GM23338 (cell line): ENCODE measurements around the gene SENP5. TPM values are rescaled to one million over a fixed set of nuclear protein-coding genes. Genes with fewer than 3 reads are reported as not detected.

Experiments
- ATAC-seq: fragments of 200-7000 bp; cut with Tn5 transposase; 3 replicates; pipeline ENCODE4 v1.9.1; 2020
- DNase-seq: peaks from one replicate; pipeline ENCODE4 v3.0.0-alpha.2; 2015; ENCODE audit warnings: low spot score
- H2AFZ ChIP-seq: fragments of 200-600 bp; sonication (generic); 2 replicates; pipeline ENCODE4 v1.8.0; 2016; ENCODE audit warnings: antibody characterized with exemption, mild to moderate bottlenecking, moderate library complexity
- H3F3A ChIP-seq: fragments of 200-600 bp; sonication (generic); replicated peaks from 2 replicates; pipeline ENCODE4 v1.8.0; 2017; ENCODE audit warnings: antibody characterized with exemption, mixed run types, low read depth
- H3K27ac ChIP-seq: fragments of 200-600 bp; sonication (generic); 2 replicates; pipeline ENCODE4 v1.6.1; 2016; ENCODE audit warnings: low read depth
- H3K27me3 ChIP-seq: fragments of 200-600 bp; sonication (generic); 2 replicates; pipeline ENCODE4 v1.8.0; 2016; ENCODE audit warnings: mild to moderate bottlenecking, mixed run types, moderate library complexity; ENCODE audit not compliant: insufficient read depth
- H3K36me3 ChIP-seq: fragments of 200-600 bp; sonication (generic); 2 replicates; pipeline ENCODE4 v1.8.0; 2016; ENCODE audit warnings: mild to moderate bottlenecking; ENCODE audit not compliant: insufficient read depth
- H3K4me1 ChIP-seq: fragments of 200-600 bp; sonication (generic); 2 replicates; pipeline ENCODE4 v1.8.0; 2016; ENCODE audit warnings: mild to moderate bottlenecking, moderate library complexity; ENCODE audit not compliant: insufficient read depth
- H3K4me2 ChIP-seq: fragments of 200-600 bp; sonication (generic); 2 replicates; pipeline ENCODE4 v1.7.1; 2017; ENCODE audit warnings: mixed run types
- H3K4me3 ChIP-seq: fragments of 200-600 bp; sonication (generic); 2 replicates; pipeline ENCODE4 v1.6.1; 2016; ENCODE audit warnings: mixed run types
- H3K79me2 ChIP-seq: fragments of 200-600 bp; sonication (generic); replicated peaks from 2 replicates; pipeline ENCODE4 v1.8.0; 2017; ENCODE audit warnings: mild to moderate bottlenecking; ENCODE audit not compliant: insufficient read depth
- H3K9me2 ChIP-seq: fragments of 200-600 bp; sonication (generic); 2 replicates; pipeline ENCODE4 v1.8.0; 2017; ENCODE audit not compliant: insufficient read depth
- H4K20me1 ChIP-seq: fragments of 200-600 bp; sonication (generic); replicated peaks from 2 replicates; pipeline ENCODE4 v1.8.0; 2017; ENCODE audit warnings: mild to moderate bottlenecking; ENCODE audit not compliant: insufficient read depth
- H3K27ac Mint-ChIP-seq: 2 replicates; pipeline ENCODE4 v1.8.0; 2020; ENCODE audit warnings: inconsistent platforms, mild to moderate bottlenecking, moderate library complexity, mixed read lengths
- H3K27me3 Mint-ChIP-seq: 3 replicates; pipeline ENCODE4 v1.8.0; 2022; ENCODE audit warnings: low read depth, mild to moderate bottlenecking, moderate library complexity, mixed read lengths, inconsistent platforms; ENCODE audit not compliant: insufficient read depth, poor library complexity
- H3K36me3 Mint-ChIP-seq: 3 replicates; pipeline ENCODE4 v1.8.0; 2021; ENCODE audit warnings: low read depth, mild to moderate bottlenecking, inconsistent platforms, moderate library complexity, mixed read lengths
- H3K4me1 Mint-ChIP-seq: 3 replicates; pipeline ENCODE4 v1.8.0; 2020; ENCODE audit warnings: mild to moderate bottlenecking, inconsistent platforms, mixed read lengths
- H3K4me3 Mint-ChIP-seq: 3 replicates; pipeline ENCODE4 v1.8.0; 2021; ENCODE audit warnings: moderate library complexity, mild to moderate bottlenecking, inconsistent platforms, mixed read lengths
- H3K9me3 Mint-ChIP-seq: 3 replicates; pipeline ENCODE4 v1.8.0; 2020; ENCODE audit warnings: moderate library complexity, mild to moderate bottlenecking, inconsistent platforms, mixed read lengths
- EZH2 ChIP-seq: fragments of 200-600 bp; sonication (generic); IDR thresholded peaks from one replicate; pipeline ENCODE4 v1.8.0; 2017; ENCODE audit warnings: antibody characterized with exemption, mild to moderate bottlenecking, low read depth; ENCODE audit not compliant: unreplicated experiment
- EZH2phosphoT487 ChIP-seq: fragments of 200-600 bp; sonication (generic); IDR thresholded peaks from one replicate; pipeline ENCODE4 v1.8.1; 2018; ENCODE audit warnings: antibody characterized with exemption; ENCODE audit not compliant: unreplicated experiment
- NANOG ChIP-seq: IDR thresholded peaks from 2 replicates; pipeline ENCODE4 v1.6.1; 2016; ENCODE audit warnings: antibody characterized with exemption, borderline replicate concordance
- POLR2AphosphoS5 ChIP-seq: IDR thresholded peaks from 2 replicates; pipeline ENCODE4 v1.6.1; 2016; ENCODE audit warnings: antibody characterized with exemption, low read depth
- STAT1 ChIP-seq: IDR thresholded peaks from one replicate; pipeline ENCODE4 v1.6.1; 2016; ENCODE audit warnings: antibody characterized with exemption; ENCODE audit not compliant: unreplicated experiment
- ZNF114 ChIP-seq: fragments of 250-450 bp; sonication (Bioruptor Pico); IDR thresholded peaks from 2 replicates; pipeline ENCODE4 v1.5.0; 2020; ENCODE audit warnings: mild to moderate bottlenecking, moderate library complexity
- ZNF331 ChIP-seq: fragments of 250-450 bp; sonication (Bioruptor Pico); IDR thresholded peaks from 2 replicates; pipeline ENCODE4 v1.5.0; 2020; ENCODE audit warnings: low read depth, mild to moderate bottlenecking, moderate library complexity
- polyA plus RNA-seq: library from polyadenylated mRNA; unstranded; fragments of >200 nt; fragmentation: Nextera tagmentation; extraction: Ambion mirVana; gene quantifications from 2 replicates; pipeline ENCODE4 v1.2.1, GENCODE V29; 2016
- total RNA-seq: library from RNA; depleted of rRNA; stranded (reverse); fragments of >200 nt; shearing (Covaris generic); gene quantifications from 2 replicates; pipeline ENCODE4 v1.2.3, GENCODE V29; 2014
- TF ChIP-seq, protein P1 (sequence below), 2 experiments: fragments of 200-600 bp in 1 of 2; sonication (generic) in 1 of 2; conservative IDR thresholded peaks; 2 replicates each; pipeline versions ENCODE4 v1.5.1 to v1.6.1; 2016 to 2017; ENCODE audit warnings: antibody characterized with exemption in 2 of 2, low read depth in 2 of 2, mild to moderate bottlenecking in 2 of 2, moderate library complexity in 1 of 2

Gene SENP5
- total and polyA plus RNA-seq, 2 experiments from 2014 or later = 12.2 to 34.3 TPM

- Histone ChIP-seq H4K20me1 (no peaks in the 10 kb centered on the region), H2AFZ (peak overlapping the region; percentile 95), H3K36me3 (no peaks in the 10 kb centered on the region), H3F3A (0 out of 2 replicates have a peak, but pooled peaks cover 6% of the 10 kb centered on the region), H3K4me1 (no peaks in the 10 kb centered on the region; the same call in 1 of the 2 replicates), H3K4me2 (peak overlapping the region; percentile 81), H3K27ac (no peak overlapping the region), H3K79me2 (no peaks in the 10 kb centered on the region), H3K4me3 (peak overlapping the region; percentile 54), H3K9me2 (no peaks in the 10 kb centered on the region), H3K27me3 (peaks cover 80% of the 10 kb centered on the region)
- Mint-ChIP-seq H3K4me3 (peak overlapping the region; percentile 71), H3K36me3 (peaks cover 8% of the 10 kb centered on the region), H3K27ac (no peak overlapping the region), H3K9me3 (peaks cover 15% of the 10 kb centered on the region; the same call in 2 of the 3 replicates), H3K4me1 (peaks cover 8% of the 10 kb centered on the region; the same call in 2 of the 3 replicates), H3K27me3 (peaks cover 56% of the 10 kb centered on the region)
- peak; percentile 38 for ATAC-seq
- no peak for TF ChIP-seq ZNF331 (CRISPR knock-in tag)
- 0 out of 2 replicates have a peak, but pooled peaks have one; percentile 30 for TF ChIP-seq POLR2AphosphoS5
- TF ChIP-seq NANOG = no peak
- TF ChIP-seq STAT1 = no peak
- DNase-seq = peak; percentile 70
Measured at GRCh38 chr3:196966526-196967401, 99.0 kb downstream of the SENP5 start.

DNA sequence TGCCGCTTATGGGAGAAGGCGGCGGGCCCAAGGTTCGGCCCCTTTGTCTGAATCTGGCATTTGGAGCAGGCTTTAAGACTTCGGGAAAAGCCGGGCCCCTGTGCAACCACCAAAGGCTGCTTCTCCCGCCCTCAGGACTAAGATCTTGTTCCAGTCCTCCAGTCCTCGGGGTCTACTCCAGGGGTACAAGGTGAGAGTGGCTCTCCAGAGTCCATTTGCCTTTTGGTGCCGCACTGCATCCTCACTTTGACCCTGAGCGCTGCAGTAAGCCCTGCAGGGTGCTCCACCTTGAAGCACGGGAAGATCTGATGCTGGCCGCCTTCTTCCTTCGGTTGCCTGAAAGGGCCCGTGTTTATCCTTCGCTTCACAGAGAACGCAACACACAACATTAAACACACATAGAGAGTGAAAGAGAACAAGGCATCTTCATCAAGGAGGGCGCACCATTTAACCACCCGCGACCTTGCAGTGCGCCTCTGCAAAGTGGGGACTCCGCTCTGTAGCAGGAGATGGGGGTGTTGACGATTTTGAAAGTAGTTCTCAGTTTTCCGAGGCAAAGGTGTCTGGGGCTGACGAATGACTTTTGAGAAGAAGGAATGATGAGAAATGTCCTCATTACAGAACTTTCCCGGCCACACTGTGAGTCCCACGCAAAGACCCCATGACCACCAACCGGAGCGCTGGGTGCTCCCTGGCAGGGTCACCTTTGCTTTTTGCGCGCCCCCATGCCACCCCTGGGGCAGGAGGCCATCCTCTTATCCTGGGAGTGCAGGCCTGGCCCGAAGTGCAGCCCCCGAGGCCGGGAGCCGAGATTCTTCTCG lies 99.9 kb downstream of the SENP5 start:
- TF ChIP-seq EZH2 = peak; percentile 86
- TF ChIP-seq ZNF114 (CRISPR knock-in tag) = no peak
- peak; percentile 55 for TF ChIP-seq EZH2phosphoT487
- no peak for TF ChIP-seq POLR2AphosphoS5
- TF ChIP-seq, protein P1, sequence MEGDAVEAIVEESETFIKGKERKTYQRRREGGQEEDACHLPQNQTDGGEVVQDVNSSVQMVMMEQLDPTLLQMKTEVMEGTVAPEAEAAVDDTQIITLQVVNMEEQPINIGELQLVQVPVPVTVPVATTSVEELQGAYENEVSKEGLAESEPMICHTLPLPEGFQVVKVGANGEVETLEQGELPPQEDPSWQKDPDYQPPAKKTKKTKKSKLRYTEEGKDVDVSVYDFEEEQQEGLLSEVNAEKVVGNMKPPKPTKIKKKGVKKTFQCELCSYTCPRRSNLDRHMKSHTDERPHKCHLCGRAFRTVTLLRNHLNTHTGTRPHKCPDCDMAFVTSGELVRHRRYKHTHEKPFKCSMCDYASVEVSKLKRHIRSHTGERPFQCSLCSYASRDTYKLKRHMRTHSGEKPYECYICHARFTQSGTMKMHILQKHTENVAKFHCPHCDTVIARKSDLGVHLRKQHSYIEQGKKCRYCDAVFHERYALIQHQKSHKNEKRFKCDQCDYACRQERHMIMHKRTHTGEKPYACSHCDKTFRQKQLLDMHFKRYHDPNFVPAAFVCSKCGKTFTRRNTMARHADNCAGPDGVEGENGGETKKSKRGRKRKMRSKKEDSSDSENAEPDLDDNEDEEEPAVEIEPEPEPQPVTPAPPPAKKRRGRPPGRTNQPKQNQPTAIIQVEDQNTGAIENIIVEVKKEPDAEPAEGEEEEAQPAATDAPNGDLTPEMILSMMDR (conservative IDR thresholded peaks at IDR 0.05; ENCODE audit: low read depth in 2 of 2) = no peak
- Mint-ChIP-seq H3K9me3 (peaks cover 17% of the 10 kb centered on the region), H3K27me3 (peaks cover 56% of the 10 kb centered on the region), H3K4me3 (peak overlapping the region; percentile 71), H3K4me1 (peaks cover 8% of the 10 kb centered on the region; the same call in 2 of the 3 replicates), H3K27ac (no peak overlapping the region), H3K36me3 (peaks cover 8% of the 10 kb centered on the region)
- no peaks in the 10 kb centered on the region; the same call in 1 of the 2 replicates for H3K4me1 ChIP-seq
- no peak overlapping the region for H3K27ac ChIP-seq
- H3K36me3 ChIP-seq = no peaks in the 10 kb centered on the region
- peak overlapping the region; percentile 54 for H3K4me3 ChIP-seq
- H3K9me2 ChIP-seq = no peaks in the 10 kb centered on the region
- 0 out of 2 replicates have a peak, but pooled peaks cover 6% of the 10 kb centered on the region for H3F3A ChIP-seq
- H3K79me2 ChIP-seq = no peaks in the 10 kb centered on the region
- peaks cover 83% of the 10 kb centered on the region for H3K27me3 ChIP-seq
- DNase-seq (peak; percentile 50), ATAC-seq (peak; percentile 10)
- H3K4me2 ChIP-seq = peak overlapping the region; percentile 81
- H4K20me1 ChIP-seq = no peaks in the 10 kb centered on the region
- H2AFZ ChIP-seq = peak overlapping the region; percentile 95
